GM12891 (cell line): ENCODE results near the gene TRIM66.

Source experiments
- DNase-seq: peaks from one replicate; pipeline ENCODE4 v3.0.0; 2011; ENCODE audit warnings: low spot score; ENCODE audit not compliant: insufficient read length
- FAIRE-seq: peaks from 2 replicates; lab custom pipeline; 2011; peaks lifted over from hg19 to GRCh38; lab: Jason Lieb, UNC
- PAX5 ChIP-seq: IDR thresholded peaks from 2 replicates; pipeline ENCODE4 v1.6.1; 2011; ENCODE audit warnings: low read length, moderate library complexity, mild to moderate bottlenecking; ENCODE audit not compliant: insufficient read depth, severe bottlenecking
- POLR2A ChIP-seq: IDR thresholded peaks from 2 replicates; pipeline ENCODE4 v1.6.1; 2011; ENCODE audit warnings: low read depth, low read length, control low read depth
- POLR2AphosphoS5 ChIP-seq: IDR thresholded peaks from 2 replicates; pipeline ENCODE4 v1.6.1; 2011; ENCODE audit warnings: low read depth, low read length, control low read depth
- POU2F2 ChIP-seq: IDR thresholded peaks from 2 replicates; pipeline ENCODE4 v1.6.1; 2011; ENCODE audit warnings: low read depth, mild to moderate bottlenecking, control low read depth, low read length, moderate library complexity
- SPI1 ChIP-seq: IDR thresholded peaks from 2 replicates; pipeline ENCODE4 v1.6.1; 2011; ENCODE audit warnings: low read depth, low read length, control low read depth
- TAF1 ChIP-seq: IDR thresholded peaks from 2 replicates; pipeline ENCODE4 v1.6.1; 2011; ENCODE audit warnings: low read depth, low read length, control low read depth

The TRIM66 gene

DNA sequence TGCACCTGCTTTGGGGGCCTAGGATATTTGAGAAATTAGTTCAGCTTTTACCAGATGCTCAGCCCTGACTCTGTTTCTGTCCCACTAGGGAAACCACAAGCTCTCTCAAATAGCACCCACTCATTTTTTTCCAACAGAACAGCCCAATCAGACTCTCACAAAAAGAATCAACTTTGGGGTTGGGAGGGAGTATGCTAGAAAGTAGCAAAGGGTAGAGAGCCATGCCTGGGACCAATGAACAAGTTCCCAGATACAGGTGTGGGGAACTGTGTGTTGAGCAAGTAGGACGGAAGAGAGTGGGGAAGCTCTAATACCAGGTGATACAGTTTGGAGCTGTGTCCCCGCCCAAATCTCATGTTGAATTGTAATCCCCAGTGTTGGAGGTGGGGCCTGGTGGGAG, 41.1 kb downstream of the TRIM66 start:
- TF ChIP-seq SPI1 (no peak), POLR2AphosphoS5 (no peak), PAX5 (no peak), POU2F2 (no peak), POLR2A (no peak), TAF1 (no peak)
- DNase-seq (peak; percentile 9), FAIRE-seq (no peak)

DNA sequence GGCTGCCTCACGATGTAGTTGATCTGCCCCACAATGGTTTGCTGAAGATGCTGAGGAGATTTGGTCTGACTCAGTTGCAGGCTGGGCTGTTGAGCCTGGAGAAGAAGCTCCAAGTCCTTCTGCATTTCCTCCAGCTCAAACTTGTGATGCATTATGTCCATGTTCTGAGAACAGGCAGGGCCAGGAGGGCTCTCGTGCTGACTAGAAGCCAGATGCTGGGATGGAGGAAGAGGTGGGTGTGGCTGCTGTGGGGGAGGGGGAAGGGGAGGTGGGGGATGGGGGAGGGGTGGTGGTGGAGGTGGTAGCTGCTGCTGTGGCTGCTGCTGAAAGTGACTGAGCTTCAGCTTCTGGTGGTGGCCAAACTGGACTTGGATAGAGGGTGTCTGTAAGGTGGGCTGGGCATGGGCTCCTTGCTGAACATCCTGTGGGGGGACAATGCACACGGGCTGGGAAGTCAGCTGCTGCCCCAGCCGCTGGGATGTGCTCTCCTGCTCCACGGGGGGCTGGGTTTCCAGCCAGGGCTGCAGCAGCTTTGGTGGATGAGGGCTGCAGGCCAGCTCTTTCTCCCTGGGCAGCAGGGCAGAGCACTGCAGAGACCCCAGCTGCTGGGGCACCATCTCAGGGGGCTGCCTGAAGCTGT, 42.1 kb downstream of the TRIM66 start:
- no peak for FAIRE-seq
- no peak for DNase-seq
- TF ChIP-seq SPI1 (no peak), POLR2A (no peak), PAX5 (no peak), POU2F2 (no peak), TAF1 (no peak), POLR2AphosphoS5 (no peak)

DNA sequence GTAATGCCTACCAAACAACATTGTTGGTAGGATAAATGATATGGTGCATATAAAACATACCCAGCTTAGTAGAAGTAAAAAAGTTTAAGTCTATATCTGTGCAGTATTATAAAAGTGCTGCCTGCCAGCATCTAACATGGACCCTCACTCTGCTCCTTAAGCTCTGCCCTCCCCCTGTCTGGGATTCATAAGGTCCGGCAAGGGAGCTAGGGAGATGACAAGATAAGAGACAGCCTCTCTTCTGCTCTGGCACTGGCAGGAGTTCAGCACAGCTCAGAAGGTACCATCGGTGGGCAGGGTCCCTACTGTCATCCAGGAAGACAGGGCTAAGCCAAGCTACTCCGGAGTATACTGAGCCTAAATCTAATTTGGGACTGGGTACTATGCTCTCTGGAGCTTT, 42.8 kb downstream of the TRIM66 start:
- TF ChIP-seq POLR2AphosphoS5 (no peak), SPI1 (no peak), POU2F2 (no peak), POLR2A (no peak), TAF1 (no peak), PAX5 (no peak)
- DNase-seq (no peak), FAIRE-seq (no peak)

DNA sequence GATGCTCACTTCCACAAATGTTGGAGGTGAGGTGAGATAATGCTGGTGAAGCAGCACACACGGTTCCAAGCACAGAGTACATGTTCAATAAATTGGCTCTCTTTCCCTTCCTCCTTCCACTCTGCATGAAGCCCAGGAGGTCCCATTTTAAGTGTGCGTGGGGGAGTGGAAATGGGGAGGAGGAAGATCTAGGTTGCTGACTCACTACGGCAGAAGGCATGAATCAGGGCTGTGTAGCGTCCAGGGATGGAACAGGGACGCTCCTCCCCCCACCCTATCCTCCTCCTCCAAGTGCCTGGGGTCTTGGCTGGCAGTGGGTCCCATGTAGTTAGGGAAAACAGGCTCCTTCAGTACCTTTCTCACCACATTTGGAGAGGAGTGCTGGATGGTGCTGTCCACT, 44.2 kb downstream of the TRIM66 start:
- TF ChIP-seq TAF1 (no peak), PAX5 (no peak), POLR2A (no peak), SPI1 (no peak), POLR2AphosphoS5 (no peak), POU2F2 (no peak)
- DNase-seq (no peak), FAIRE-seq (no peak)

DNA sequence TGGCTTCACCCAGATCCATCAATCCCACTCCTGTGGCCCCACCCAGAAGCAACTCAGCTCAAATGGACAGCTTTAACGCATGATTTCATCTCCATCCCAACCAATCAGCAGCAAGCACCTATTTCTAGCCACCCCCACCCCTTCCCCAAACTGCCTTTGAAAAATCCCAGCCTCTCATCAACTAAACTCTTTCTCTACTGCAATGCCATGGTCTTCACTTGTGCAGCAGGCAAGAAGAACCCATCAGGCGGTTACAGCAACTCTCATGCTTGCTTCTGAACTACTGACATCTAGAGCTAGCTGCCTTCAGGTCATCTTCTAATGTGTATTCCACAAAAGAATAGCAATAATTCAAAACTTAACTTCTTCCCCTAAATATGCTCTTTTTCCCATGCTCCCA, 46.3 kb downstream of the TRIM66 start:
- FAIRE-seq (no peak), DNase-seq (no peak)
- TF ChIP-seq POU2F2: no peak
- TF ChIP-seq SPI1: no peak
- no peak for TF ChIP-seq TAF1
- no peak for TF ChIP-seq POLR2AphosphoS5

DNA sequence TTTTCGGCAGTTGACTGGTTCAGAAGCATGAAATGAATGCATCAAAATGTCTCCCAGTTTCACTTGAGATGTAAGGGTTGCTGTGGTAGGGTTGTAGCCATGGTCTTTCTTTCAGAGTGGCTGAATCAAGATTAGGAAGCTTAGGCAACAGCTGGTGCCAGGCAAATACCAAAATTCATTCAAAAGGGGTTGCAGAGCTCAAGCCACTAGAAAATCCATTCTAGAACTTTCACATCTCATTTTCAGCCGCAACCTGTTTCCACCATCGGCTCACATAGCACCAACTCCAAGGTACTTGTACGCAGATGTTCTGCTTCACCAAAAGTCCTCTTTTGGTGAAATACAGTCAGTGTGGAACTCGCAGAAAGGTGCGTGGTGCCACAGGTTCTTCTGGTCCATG, 48.0 kb downstream of the TRIM66 start:
- no peak for TF ChIP-seq TAF1
- no peak for TF ChIP-seq POLR2AphosphoS5
- TF ChIP-seq POU2F2: no peak
- TF ChIP-seq POLR2A: no peak
- no peak for TF ChIP-seq PAX5
- no peak for TF ChIP-seq SPI1
- DNase-seq (no peak), FAIRE-seq (no peak)

DNA sequence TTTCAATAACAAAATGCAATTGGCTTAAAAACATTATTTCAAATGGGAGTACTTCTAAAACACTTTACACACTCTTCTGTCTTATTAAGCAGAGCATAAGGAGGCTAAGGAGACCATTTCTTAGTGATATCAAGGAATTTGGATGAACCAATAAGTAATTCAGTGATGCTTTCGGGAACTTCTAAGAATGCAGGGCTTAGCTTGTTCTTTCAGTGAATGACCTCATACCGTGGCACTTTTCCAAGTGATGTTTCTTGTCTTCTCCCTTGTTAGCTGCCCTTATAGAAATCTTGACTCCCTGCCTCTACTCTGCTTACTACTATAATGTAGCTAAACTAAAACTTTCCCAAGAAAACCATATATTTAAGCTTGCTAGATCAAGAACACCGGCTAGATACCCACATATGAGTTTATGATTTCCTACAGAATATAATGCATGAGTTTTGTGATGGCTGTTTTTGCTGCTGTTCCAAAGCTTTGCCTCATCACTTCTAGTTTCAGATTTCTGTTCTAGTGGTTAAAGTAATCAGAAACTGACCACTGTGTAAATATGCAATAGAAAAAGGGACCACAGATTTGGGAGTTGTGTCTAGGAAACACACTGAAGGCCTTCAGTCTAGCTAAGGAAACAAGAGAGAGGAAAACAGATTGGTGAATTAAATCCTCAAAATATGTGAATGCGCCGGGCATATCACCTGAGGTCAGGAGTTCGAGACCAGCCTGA, 50.9 kb downstream of the TRIM66 start:
- TF ChIP-seq POLR2AphosphoS5: no peak
- TF ChIP-seq PAX5: no peak
- TF ChIP-seq TAF1: no peak
- no peak for TF ChIP-seq POU2F2
- no peak for TF ChIP-seq POLR2A
- no peak for TF ChIP-seq SPI1
- FAIRE-seq (no peak), DNase-seq (no peak)

DNA sequence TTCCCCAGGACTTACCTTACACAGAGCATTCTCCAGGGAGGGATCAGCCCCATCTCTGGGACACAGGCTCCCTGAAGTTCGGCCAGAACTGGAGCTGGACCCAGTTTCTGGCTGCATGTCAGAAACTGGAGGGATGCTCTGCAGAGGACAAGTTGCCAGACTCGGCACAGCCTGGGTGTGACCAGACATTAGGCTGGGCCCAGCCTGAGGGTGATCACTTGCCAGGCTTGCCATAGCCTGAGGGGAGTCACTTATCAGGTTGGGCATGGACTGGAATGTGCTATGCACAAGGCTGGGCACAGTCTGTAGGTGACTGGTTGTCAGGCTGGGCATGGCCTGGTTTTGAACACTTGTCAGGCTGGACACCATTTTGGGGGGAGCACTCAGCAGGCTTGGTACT, 57.8 kb downstream of the TRIM66 start:
- no peak for DNase-seq
- no peak for TF ChIP-seq POLR2AphosphoS5
- TF ChIP-seq POU2F2: no peak
- no peak for TF ChIP-seq POLR2A
- TF ChIP-seq PAX5: no peak
- no peak for TF ChIP-seq TAF1
- no peak for TF ChIP-seq SPI1
- no peak for FAIRE-seq

DNA sequence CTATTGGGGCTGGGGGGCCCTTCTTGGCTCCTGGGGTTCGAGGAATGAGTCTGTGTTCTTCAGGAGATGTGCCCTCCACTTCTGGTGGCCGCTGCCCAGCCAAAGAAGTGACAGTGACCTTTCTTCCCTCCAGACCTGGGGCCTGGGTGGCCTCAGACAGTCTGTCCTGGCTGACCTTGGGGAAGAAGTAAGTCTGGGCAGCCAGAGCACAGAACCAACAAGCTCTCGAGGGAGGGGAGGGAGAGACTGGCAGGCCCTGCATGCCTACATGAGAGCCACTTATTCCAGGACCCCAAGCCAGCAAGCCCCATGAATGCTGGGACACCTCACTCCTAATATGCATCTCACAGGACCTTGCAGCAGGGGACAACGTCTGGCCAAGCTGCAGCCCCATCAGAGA, 61.3 kb downstream of the TRIM66 start:
- TF ChIP-seq POLR2AphosphoS5: no peak
- no peak for TF ChIP-seq POLR2A
- no peak for TF ChIP-seq POU2F2
- no peak for TF ChIP-seq SPI1
- TF ChIP-seq TAF1: no peak

DNA sequence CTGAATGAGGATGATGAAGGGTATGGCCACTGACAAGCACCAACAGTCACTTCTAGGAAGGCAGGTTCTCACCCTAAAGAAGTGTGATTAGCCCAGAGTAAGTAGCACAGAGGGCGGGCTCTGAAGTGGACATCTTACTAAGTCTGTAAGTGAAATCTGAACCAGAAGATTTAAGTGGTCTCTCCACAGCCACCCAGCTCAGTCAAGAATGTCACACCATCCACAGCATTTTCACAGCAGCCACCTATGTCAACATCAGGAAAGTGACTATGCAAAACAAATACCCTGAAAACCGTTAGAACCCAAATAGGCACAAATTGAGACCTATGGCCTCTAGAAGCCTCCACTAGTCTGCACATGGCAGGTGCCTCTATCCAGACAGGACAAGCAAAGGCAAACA, 65.4 kb downstream of the TRIM66 start:
- no peak for DNase-seq
- TF ChIP-seq TAF1 (no peak), POLR2AphosphoS5 (no peak), POLR2A (no peak), PAX5 (no peak), POU2F2 (no peak), SPI1 (no peak)
- no peak for FAIRE-seq

More for the DNA sequence above, 61.3 kb downstream of the TRIM66 start:
- FAIRE-seq (no peak), DNase-seq (no peak)
